HG02870 (cell line): ENCODE data around the gene CNIH1.
"Not testable (repeated sequence)": the region's sequence is repeated elsewhere in the genome, so short reads cannot be mapped to it uniquely, and the experiment has no call there.

ENCODE experiments used
- ATAC-seq: cut with Tn5 transposase; IDR thresholded peaks from one replicate; pipeline ENCODE4 v1.9.1; 2021; ENCODE audit warnings: mild to moderate bottlenecking, moderate library complexity; ENCODE audit not compliant: unreplicated experiment

The CNIH1 gene

GRCh38 chr14:54435500-54435981 is 5.6 kb downstream of the CNIH1 start:
- peak; percentile 84 for ATAC-seq

GRCh38 chr14:54428527-54428926 is 12.6 kb downstream of the CNIH1 start:
- ATAC-seq, result no peak

GRCh38 chr14:54427871-54428270 is 13.3 kb downstream of the CNIH1 start:
- no peak for ATAC-seq

- ATAC-seq, result no peak
Observed at GRCh38 chr14:54425537-54426274, 15.5 kb downstream of the CNIH1 start.

- ATAC-seq, result no peak
Observed at GRCh38 chr14:54425068-54425467, 16.1 kb downstream of the CNIH1 start.

GRCh38 chr14:54424479-54424901 is 16.7 kb downstream of the CNIH1 start:
- ATAC-seq, result no peak

GRCh38 chr14:54423991-54424390 is 17.2 kb downstream of the CNIH1 start:
- no peak for ATAC-seq

- no peak for ATAC-seq
Observed at GRCh38 chr14:54420478-54421142, 20.6 kb downstream of the CNIH1 start.

GRCh38 chr14:54411371-54411770 is 29.8 kb downstream of the CNIH1 start:
- no peak for ATAC-seq

- no peak for ATAC-seq
Observed at GRCh38 chr14:54410215-54410614, 31.0 kb downstream of the CNIH1 start.

- not testable (repeated sequence) for ATAC-seq
Observed at GRCh38 chr14:54403401-54404005, 37.7 kb downstream of the CNIH1 start.

GRCh38 chr14:54399560-54399959 is 41.6 kb downstream of the CNIH1 start:
- ATAC-seq, result no peak

- peak; percentile 97 for ATAC-seq
Observed at GRCh38 chr14:54396493-54397335, 44.5 kb downstream of the CNIH1 start, which contains the start of gene CDKN3. TSS of gene CDKN3 (plus strand) at chr14:54397007. CDS start at chr14:54397069, 62 bp downstream.

- no peak for ATAC-seq
Observed at GRCh38 chr14:54396183-54396492, 45.0 kb downstream of the CNIH1 start.

GRCh38 chr14:54395716-54396115 is 45.5 kb downstream of the CNIH1 start:
- ATAC-seq, result no peak

GRCh38 chr14:54395284-54395683 is 45.9 kb downstream of the CNIH1 start:
- ATAC-seq, result no peak

GRCh38 chr14:54394596-54394995 is 46.6 kb downstream of the CNIH1 start:
- no peak for ATAC-seq

GRCh38 chr14:54392986-54393884 is 47.9 kb downstream of the CNIH1 start:
- ATAC-seq, result not testable (repeated sequence)

- ATAC-seq, result no peak
Observed at GRCh38 chr14:54392131-54392859, 48.9 kb downstream of the CNIH1 start.
